Liver (tissue), 9 donors: ENCODE data around the gene RWDD4. TPM values are rescaled to one million over a fixed set of nuclear protein-coding genes. Genes with fewer than 3 reads are reported as not detected.

Experiments used
- DNase-seq: peaks from one replicate; pipeline ENCODE4 v3.0.0-alpha.2; 2017; ENCODE audit warnings: low spot score
- H3K27ac ChIP-seq, 2 donors: one replicate each; pipeline ENCODE4 v1.7.0; 2013; ENCODE audit warnings: inconsistent platforms in 2 of 2, low read length in 2 of 2, control low read depth in 1 of 2, low read depth in 1 of 2, mild to moderate bottlenecking in 1 of 2
- H3K27me3 ChIP-seq, 4 donors: one replicate each; pipeline versions ENCODE4 v1.6.1 to v1.7.0; 2013; ENCODE audit warnings: low read length in 3 of 4, inconsistent platforms in 1 of 4, mild to moderate bottlenecking in 1 of 4, moderate library complexity in 1 of 4; ENCODE audit not compliant: control insufficient read depth in 4 of 4, insufficient read depth in 4 of 4
- H3K36me3 ChIP-seq, 4 donors: one replicate each; pipeline versions ENCODE4 v1.6.1 to v1.7.0; 2013; ENCODE audit warnings: low read length in 3 of 4, mild to moderate bottlenecking in 3 of 4, low read depth in 1 of 4, moderate library complexity in 1 of 4; ENCODE audit not compliant: control insufficient read depth in 4 of 4, insufficient read depth in 3 of 4
- H3K4me1 ChIP-seq, 4 donors: one replicate each; pipeline versions ENCODE4 v1.6.1 to v1.7.0; 2013; ENCODE audit warnings: low read length in 3 of 4, mild to moderate bottlenecking in 3 of 4, moderate library complexity in 1 of 4; ENCODE audit not compliant: control insufficient read depth in 4 of 4, insufficient read depth in 4 of 4
- H3K4me3 ChIP-seq, 3 donors: one replicate each; pipeline versions ENCODE4 v1.6.1 to v1.7.0; 2013; ENCODE audit warnings: low read length in 3 of 3, control low read depth in 1 of 3, low read depth in 1 of 3, mild to moderate bottlenecking in 1 of 3
- H3K9ac ChIP-seq, 2 donors: one replicate each; pipeline ENCODE4 v1.7.0; 2013; ENCODE audit warnings: low read length in 2 of 2, mild to moderate bottlenecking in 2 of 2, moderate library complexity in 2 of 2, control low read depth in 1 of 2, low read depth in 1 of 2
- H3K9me3 ChIP-seq, 4 donors: one replicate each; pipeline versions ENCODE4 v1.6.1 to v1.7.0; 2013; ENCODE audit warnings: low read length in 3 of 4; ENCODE audit not compliant: control insufficient read depth in 4 of 4
- EGR1 ChIP-seq, 2 donors: IDR thresholded peaks; 2 replicates each; pipeline ENCODE4 v1.6.1; 2016 to 2018; ENCODE audit warnings: antibody characterized with exemption in 2 of 2, low read depth in 2 of 2
- FOXA1 ChIP-seq: IDR thresholded peaks from 2 replicates; pipeline ENCODE4 v1.6.1; 2016; ENCODE audit warnings: antibody characterized with exemption
- FOXA2 ChIP-seq: IDR thresholded peaks from 2 replicates; pipeline ENCODE4 v1.6.1; 2016; ENCODE audit warnings: antibody characterized with exemption
- GABPA ChIP-seq, 2 donors: IDR thresholded peaks in 1 of 2; conservative IDR thresholded peaks in 1 of 2; 2 replicates each; pipeline ENCODE4 v1.6.1; 2016; ENCODE audit warnings: antibody characterized with exemption in 2 of 2, mild to moderate bottlenecking in 1 of 2, moderate library complexity in 1 of 2
- HNF4A ChIP-seq, 2 donors: conservative IDR thresholded peaks; 2 replicates each; pipeline ENCODE4 v1.6.1; 2016; ENCODE audit warnings: antibody characterized with exemption in 2 of 2, mild to moderate bottlenecking in 2 of 2
- HNF4G ChIP-seq: IDR thresholded peaks from 2 replicates; pipeline ENCODE4 v1.6.1; 2016; ENCODE audit warnings: antibody characterized with exemption
- JUND ChIP-seq, 2 donors: IDR thresholded peaks; 2 replicates each; pipeline ENCODE4 v1.6.1; 2016; ENCODE audit warnings: antibody characterized with exemption in 2 of 2
- NR2F2 ChIP-seq: IDR thresholded peaks from 2 replicates; pipeline ENCODE4 v1.6.1; 2016; ENCODE audit warnings: antibody characterized with exemption
- RAD21 ChIP-seq, 2 donors: IDR thresholded peaks; 2 replicates each; pipeline ENCODE4 v1.6.1; 2016; ENCODE audit warnings: antibody characterized with exemption in 2 of 2, mild to moderate bottlenecking in 2 of 2
- RXRA ChIP-seq, 2 donors: IDR thresholded peaks; 2 replicates each; pipeline ENCODE4 v1.6.1; 2017 to 2018; ENCODE audit warnings: antibody characterized with exemption in 2 of 2, mild to moderate bottlenecking in 1 of 2
- SP1 ChIP-seq: IDR thresholded peaks from 2 replicates; pipeline ENCODE4 v1.6.1; 2018; ENCODE audit warnings: antibody characterized with exemption, mild to moderate bottlenecking
- TAF1 ChIP-seq: conservative IDR thresholded peaks from 2 replicates; pipeline ENCODE4 v1.6.1; 2016; ENCODE audit warnings: antibody characterized with exemption, mild to moderate bottlenecking
- YY1 ChIP-seq: IDR thresholded peaks from 2 replicates; pipeline ENCODE4 v1.6.1; 2016; ENCODE audit warnings: antibody characterized with exemption, mild to moderate bottlenecking
- polyA plus RNA-seq, 2 donors: library from polyadenylated mRNA; stranded (reverse) in 1 of 2; unstranded in 1 of 2; fragments of 200-250 nt in 1 of 2; fragments of >200 nt in 1 of 2; fragmentation: Nextera tagmentation in 1 of 2; extraction: Ambion mirVana in 1 of 2; gene quantifications; one replicate each; pipeline versions ENCODE4 v1.2.1 to v1.2.3, GENCODE V29; 2013 to 2015
- total RNA-seq, 2 donors: library from RNA; depleted of rRNA; stranded (reverse); fragments of >200 nt; gene quantifications; one replicate each; pipeline ENCODE4 v1.2.3, GENCODE V29; 2014
- TF ChIP-seq, protein P1 (sequence below): IDR thresholded peaks from 2 replicates; pipeline ENCODE4 v1.6.1; 2016; ENCODE audit warnings: antibody characterized with exemption
- TF ChIP-seq, protein P2 (sequence below): fragments of 150-350 bp; IDR thresholded peaks from 2 replicates; pipeline ENCODE4 v1.5.1; 2017; ENCODE audit warnings: improper control_type of control experiment, low read depth, low read length; ENCODE audit not compliant: missing input control
- TF ChIP-seq, protein P3 (sequence below): IDR thresholded peaks from 2 replicates; pipeline ENCODE4 v1.6.1; 2016; ENCODE audit warnings: antibody characterized with exemption
- TF ChIP-seq, protein P4 (sequence below): IDR thresholded peaks from 2 replicates; pipeline ENCODE4 v1.6.1; 2016; ENCODE audit warnings: antibody characterized with exemption, mild to moderate bottlenecking
- TF ChIP-seq, protein P5 (sequence below): IDR thresholded peaks from 2 replicates; pipeline ENCODE4 v1.6.1; 2016; ENCODE audit warnings: antibody characterized with exemption
- donor health status: healthy.
- donor health status: healthy.
- donor health status: healthy.
- donor health status: healthy.
- donor health status: healthy.

Gene RWDD4
- total and polyA plus RNA-seq, 4 donors: 6.5 to 17.9 (median 8.9) TPM

DNA sequence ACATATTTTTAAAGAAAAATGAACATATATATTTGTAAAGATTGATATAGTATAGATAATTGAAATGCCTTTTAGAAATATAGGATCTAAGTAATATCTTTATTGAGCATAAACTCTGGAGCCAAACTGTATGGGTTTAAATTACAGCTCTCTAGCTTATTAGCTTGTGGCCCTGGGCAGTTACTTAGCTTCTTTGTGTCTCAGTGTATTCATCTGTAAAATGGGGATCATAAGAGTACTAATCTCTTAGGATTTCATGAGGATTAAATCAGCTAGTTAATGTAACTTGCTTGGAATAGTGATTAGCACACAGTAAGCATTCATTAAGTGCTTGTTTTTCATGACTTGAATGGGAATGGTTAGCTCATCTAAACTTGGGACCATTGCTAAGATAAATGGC, 32.9 kb upstream of the RWDD4 start:
- TF ChIP-seq, protein P1, sequence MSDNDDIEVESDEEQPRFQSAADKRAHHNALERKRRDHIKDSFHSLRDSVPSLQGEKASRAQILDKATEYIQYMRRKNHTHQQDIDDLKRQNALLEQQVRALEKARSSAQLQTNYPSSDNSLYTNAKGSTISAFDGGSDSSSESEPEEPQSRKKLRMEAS: no peak
- TF ChIP-seq, protein P2, sequence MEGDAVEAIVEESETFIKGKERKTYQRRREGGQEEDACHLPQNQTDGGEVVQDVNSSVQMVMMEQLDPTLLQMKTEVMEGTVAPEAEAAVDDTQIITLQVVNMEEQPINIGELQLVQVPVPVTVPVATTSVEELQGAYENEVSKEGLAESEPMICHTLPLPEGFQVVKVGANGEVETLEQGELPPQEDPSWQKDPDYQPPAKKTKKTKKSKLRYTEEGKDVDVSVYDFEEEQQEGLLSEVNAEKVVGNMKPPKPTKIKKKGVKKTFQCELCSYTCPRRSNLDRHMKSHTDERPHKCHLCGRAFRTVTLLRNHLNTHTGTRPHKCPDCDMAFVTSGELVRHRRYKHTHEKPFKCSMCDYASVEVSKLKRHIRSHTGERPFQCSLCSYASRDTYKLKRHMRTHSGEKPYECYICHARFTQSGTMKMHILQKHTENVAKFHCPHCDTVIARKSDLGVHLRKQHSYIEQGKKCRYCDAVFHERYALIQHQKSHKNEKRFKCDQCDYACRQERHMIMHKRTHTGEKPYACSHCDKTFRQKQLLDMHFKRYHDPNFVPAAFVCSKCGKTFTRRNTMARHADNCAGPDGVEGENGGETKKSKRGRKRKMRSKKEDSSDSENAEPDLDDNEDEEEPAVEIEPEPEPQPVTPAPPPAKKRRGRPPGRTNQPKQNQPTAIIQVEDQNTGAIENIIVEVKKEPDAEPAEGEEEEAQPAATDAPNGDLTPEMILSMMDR: no peak
- no peak for TF ChIP-seq RXRA (IDR thresholded peaks at IDR 0.05)
- no peak for TF ChIP-seq FOXA1
- TF ChIP-seq, protein P3, sequence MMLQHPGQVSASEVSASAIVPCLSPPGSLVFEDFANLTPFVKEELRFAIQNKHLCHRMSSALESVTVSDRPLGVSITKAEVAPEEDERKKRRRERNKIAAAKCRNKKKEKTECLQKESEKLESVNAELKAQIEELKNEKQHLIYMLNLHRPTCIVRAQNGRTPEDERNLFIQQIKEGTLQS: no peak
- no peak for TF ChIP-seq HNF4G
- TF ChIP-seq EGR1 (IDR thresholded peaks at IDR 0.05; ENCODE audit: low read depth in 2 of 2): no peak
- Histone ChIP-seq H3K36me3 (peaks cover 6 to 49% (median 39%) of the 10 kb centered on the region in 4 donors), H3K4me3 (no peak overlapping the region), H3K9ac (no peak overlapping the region), H3K9me3 (no peaks in the 10 kb centered on the region), H3K27me3 (no peaks in the 10 kb centered on the region), H3K27ac (no peak overlapping the region), H3K4me1 (peaks cover 0 to 2% (median 0%) of the 10 kb centered on the region in 4 donors)
- DNase-seq: no peak

DNA sequence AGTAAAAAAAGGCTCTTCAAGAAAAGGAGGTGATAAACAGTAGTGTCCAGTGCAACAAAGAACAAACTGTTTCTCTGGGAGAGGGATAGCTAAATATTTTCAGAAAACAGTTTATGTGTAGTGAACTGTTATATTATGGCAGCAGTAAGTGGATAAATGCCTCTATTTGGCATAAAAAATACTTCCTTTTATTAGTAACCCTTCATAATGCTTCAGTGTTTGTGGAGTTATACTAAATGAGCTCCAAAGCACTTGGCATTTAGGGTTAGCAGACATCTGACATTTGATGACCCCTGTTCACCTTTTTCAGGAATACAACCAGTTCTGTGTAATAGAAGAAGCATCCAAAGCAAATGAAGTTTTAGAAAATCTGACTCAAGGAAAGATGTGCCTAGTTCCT, 32.0 kb upstream of the RWDD4 start:
- Histone ChIP-seq H3K36me3 (peaks cover 9 to 52% (median 40%) of the 10 kb centered on the region in 4 donors), H3K9ac (no peak overlapping the region), H3K27me3 (no peaks in the 10 kb centered on the region), H3K4me1 (peaks cover 0 to 2% (median 0%) of the 10 kb centered on the region in 4 donors), H3K4me3 (no peak overlapping the region), H3K27ac (no peak overlapping the region), H3K9me3 (no peaks in the 10 kb centered on the region)
- TF ChIP-seq HNF4G: no peak
- TF ChIP-seq, protein P1: no peak
- no peak for TF ChIP-seq FOXA1
- TF ChIP-seq SP1: no peak
- TF ChIP-seq, protein P3: no peak
- TF ChIP-seq TAF1: no peak
- no peak for TF ChIP-seq FOXA2
- TF ChIP-seq EGR1 (IDR thresholded peaks at IDR 0.05; ENCODE audit: low read depth in 2 of 2): no peak
- no peak for TF ChIP-seq YY1
- TF ChIP-seq, protein P2: no peak
- no peak for TF ChIP-seq RXRA (IDR thresholded peaks at IDR 0.05)
- no peak for TF ChIP-seq NR2F2
- no peak for TF ChIP-seq RAD21 (IDR thresholded peaks at IDR 0.05)
- TF ChIP-seq GABPA (IDR thresholded peaks at IDR 0.05 in 1 of 2, conservative IDR thresholded peaks at IDR 0.05 in 1 of 2): no peak
- no peak for TF ChIP-seq JUND (IDR thresholded peaks at IDR 0.05)
- TF ChIP-seq HNF4A (conservative IDR thresholded peaks at IDR 0.05): no peak
- TF ChIP-seq, protein P4, sequence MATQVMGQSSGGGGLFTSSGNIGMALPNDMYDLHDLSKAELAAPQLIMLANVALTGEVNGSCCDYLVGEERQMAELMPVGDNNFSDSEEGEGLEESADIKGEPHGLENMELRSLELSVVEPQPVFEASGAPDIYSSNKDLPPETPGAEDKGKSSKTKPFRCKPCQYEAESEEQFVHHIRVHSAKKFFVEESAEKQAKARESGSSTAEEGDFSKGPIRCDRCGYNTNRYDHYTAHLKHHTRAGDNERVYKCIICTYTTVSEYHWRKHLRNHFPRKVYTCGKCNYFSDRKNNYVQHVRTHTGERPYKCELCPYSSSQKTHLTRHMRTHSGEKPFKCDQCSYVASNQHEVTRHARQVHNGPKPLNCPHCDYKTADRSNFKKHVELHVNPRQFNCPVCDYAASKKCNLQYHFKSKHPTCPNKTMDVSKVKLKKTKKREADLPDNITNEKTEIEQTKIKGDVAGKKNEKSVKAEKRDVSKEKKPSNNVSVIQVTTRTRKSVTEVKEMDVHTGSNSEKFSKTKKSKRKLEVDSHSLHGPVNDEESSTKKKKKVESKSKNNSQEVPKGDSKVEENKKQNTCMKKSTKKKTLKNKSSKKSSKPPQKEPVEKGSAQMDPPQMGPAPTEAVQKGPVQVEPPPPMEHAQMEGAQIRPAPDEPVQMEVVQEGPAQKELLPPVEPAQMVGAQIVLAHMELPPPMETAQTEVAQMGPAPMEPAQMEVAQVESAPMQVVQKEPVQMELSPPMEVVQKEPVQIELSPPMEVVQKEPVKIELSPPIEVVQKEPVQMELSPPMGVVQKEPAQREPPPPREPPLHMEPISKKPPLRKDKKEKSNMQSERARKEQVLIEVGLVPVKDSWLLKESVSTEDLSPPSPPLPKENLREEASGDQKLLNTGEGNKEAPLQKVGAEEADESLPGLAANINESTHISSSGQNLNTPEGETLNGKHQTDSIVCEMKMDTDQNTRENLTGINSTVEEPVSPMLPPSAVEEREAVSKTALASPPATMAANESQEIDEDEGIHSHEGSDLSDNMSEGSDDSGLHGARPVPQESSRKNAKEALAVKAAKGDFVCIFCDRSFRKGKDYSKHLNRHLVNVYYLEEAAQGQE: no peak
- TF ChIP-seq, protein P5, sequence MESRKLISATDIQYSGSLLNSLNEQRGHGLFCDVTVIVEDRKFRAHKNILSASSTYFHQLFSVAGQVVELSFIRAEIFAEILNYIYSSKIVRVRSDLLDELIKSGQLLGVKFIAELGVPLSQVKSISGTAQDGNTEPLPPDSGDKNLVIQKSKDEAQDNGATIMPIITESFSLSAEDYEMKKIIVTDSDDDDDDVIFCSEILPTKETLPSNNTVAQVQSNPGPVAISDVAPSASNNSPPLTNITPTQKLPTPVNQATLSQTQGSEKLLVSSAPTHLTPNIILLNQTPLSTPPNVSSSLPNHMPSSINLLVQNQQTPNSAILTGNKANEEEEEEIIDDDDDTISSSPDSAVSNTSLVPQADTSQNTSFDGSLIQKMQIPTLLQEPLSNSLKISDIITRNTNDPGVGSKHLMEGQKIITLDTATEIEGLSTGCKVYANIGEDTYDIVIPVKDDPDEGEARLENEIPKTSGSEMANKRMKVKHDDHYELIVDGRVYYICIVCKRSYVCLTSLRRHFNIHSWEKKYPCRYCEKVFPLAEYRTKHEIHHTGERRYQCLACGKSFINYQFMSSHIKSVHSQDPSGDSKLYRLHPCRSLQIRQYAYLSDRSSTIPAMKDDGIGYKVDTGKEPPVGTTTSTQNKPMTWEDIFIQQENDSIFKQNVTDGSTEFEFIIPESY: no peak
- no peak for DNase-seq
